ENCODE measurements around the gene GOLM1. TPM values are rescaled to one million over a fixed set of nuclear protein-coding genes. Genes with fewer than 3 reads are reported as not detected.

The GOLM1 gene
- total RNA-seq, 1 donor from 2014 or later = 149 TPM

GRCh38 chr9:86073839-86074238 lies 25.5 kb downstream of the GOLM1 start:
- no peak overlapping the region for H3K4me3 Mint-ChIP-seq
- no peaks in the 10 kb centered on the region for H3K27me3 Mint-ChIP-seq
- peaks cover 26% of the 10 kb centered on the region for H3K36me3 Mint-ChIP-seq
- H3K9me3 Mint-ChIP-seq = no peaks in the 10 kb centered on the region
- peaks cover 15% of the 10 kb centered on the region for H3K4me1 Mint-ChIP-seq (ENCODE audit: unreplicated experiment)
- no peak for TF ChIP-seq CTCF (conservative IDR thresholded peaks at IDR 0.05)
- DNase-seq (ENCODE audit: extremely low spot score, unreplicated experiment) = no peak
- no peak overlapping the region for H3K27ac Mint-ChIP-seq

DNA sequence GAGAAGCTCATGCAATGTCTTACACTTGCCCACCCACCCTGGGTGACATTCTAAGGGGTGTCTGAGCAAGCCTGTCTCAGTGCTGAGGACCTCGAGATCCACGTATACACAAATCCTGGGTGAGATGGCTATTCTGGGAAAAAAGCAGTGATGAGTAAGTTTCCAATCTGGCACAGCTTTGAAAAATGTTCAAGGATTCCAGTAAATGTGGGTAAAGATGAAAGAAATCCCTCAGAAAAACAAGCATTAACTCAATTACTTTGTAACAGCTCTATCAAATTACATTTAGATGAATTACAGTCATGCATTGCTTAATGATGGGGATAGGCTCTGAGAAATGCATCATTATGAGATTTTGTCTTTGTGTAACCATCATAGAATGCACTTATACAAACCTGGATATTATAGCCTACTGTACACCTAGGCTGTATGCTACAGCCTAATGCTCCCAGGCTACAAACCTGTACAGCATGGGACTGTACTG lies 26.9 kb downstream of the GOLM1 start:
- no peak for TF ChIP-seq CTCF (conservative IDR thresholded peaks at IDR 0.05)
- Mint-ChIP-seq H3K36me3 (peaks cover 20% of the 10 kb centered on the region), H3K4me1 (ENCODE audit: unreplicated experiment) (peaks cover 5% of the 10 kb centered on the region), H3K27me3 (no peaks in the 10 kb centered on the region), H3K27ac (no peak overlapping the region), H3K9me3 (no peaks in the 10 kb centered on the region), H3K4me3 (no peak overlapping the region)
- no peak for DNase-seq (ENCODE audit: extremely low spot score, unreplicated experiment)

GRCh38 chr9:86069206-86069869 lies 30.0 kb downstream of the GOLM1 start:
- no peaks in the 10 kb centered on the region for H3K27me3 Mint-ChIP-seq
- peaks cover 10% of the 10 kb centered on the region for H3K36me3 Mint-ChIP-seq
- DNase-seq (ENCODE audit: extremely low spot score, unreplicated experiment) = no peak
- H3K4me1 Mint-ChIP-seq (ENCODE audit: unreplicated experiment) = peaks cover 8% of the 10 kb centered on the region
- no peak overlapping the region for H3K4me3 Mint-ChIP-seq
- no peak overlapping the region for H3K27ac Mint-ChIP-seq
- H3K9me3 Mint-ChIP-seq = no peaks in the 10 kb centered on the region
- no peak for TF ChIP-seq CTCF (conservative IDR thresholded peaks at IDR 0.05)

DNA sequence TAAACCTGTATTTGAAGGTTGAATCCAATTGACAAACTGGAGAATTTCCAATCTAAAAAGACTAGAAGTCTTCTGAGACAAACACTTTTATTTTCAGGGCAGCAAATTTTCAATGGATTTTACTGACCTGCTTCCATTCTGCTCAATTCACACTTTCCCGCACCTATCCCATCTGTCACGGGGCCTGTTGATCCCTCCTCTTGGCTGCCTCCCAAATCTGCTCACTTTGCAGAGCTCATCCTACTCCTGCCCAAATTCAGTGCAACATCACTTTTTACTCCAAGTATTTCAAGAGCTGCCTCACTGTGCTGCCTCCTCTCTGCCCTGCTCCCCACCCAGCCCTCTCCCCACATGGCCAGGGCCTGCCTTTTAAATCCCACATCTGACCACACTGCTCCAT lies 35.1 kb downstream of the GOLM1 start:
- Mint-ChIP-seq H3K36me3 (peaks cover 17% of the 10 kb centered on the region), H3K4me3 (no peak overlapping the region), H3K9me3 (no peaks in the 10 kb centered on the region), H3K27ac (peak overlapping the region; percentile 29), H3K27me3 (no peaks in the 10 kb centered on the region), H3K4me1 (ENCODE audit: unreplicated experiment) (peaks cover 6% of the 10 kb centered on the region)
- DNase-seq (ENCODE audit: extremely low spot score, unreplicated experiment) = no peak
- no peak for TF ChIP-seq CTCF (conservative IDR thresholded peaks at IDR 0.05)

DNA sequence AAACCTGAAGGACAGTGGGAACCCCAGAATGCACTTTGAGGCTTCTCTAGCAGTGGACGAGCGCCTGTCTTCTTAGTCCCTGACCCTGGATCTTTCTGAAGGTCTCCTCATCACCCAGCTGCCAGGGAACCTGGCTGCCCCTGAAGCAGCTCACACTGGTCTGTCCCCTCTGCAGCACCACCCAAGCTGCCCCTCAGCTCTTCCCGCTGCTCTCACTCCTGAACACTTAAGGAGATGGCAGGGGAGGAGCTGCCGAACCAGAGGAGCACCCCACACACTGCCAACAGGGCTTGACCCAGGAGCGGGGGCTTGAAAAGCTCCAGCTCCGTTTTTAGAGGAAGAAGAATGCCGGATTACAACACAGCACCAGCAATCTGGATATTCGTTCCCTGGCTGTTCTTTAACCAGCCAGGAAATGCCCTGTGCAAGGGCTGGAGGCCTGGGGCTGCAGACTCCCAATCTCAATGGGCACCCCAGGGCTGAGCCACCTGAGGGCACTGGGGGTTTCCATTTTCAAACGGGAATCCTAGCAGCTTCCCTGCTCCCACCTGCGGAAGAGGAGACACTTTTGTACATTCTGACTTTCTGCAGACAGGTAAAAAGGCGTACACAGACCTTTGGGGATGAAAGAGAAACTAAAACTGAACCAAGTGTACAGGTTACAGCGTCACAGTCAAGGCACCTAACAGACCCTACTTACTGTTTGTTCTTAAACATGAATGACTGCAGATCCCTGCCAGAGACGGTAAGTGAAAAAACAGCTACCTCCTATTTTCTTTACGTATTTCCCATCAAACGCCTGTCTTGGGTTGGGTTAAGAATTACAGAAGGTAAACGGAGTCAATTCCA lies 36.3 kb downstream of the GOLM1 start:
- Mint-ChIP-seq H3K9me3 (no peaks in the 10 kb centered on the region), H3K27me3 (no peaks in the 10 kb centered on the region), H3K36me3 (peaks cover 21% of the 10 kb centered on the region), H3K4me3 (no peak overlapping the region), H3K27ac (no peak overlapping the region), H3K4me1 (ENCODE audit: unreplicated experiment) (peaks cover 6% of the 10 kb centered on the region)
- peak; percentile 8 for DNase-seq (ENCODE audit: extremely low spot score, unreplicated experiment)
- TF ChIP-seq CTCF (conservative IDR thresholded peaks at IDR 0.05) = no peak
